Small intestine (tissue), 7 donors: Measurements from ENCODE around the gene LRRC32. TPM values are rescaled to one million over a fixed set of nuclear protein-coding genes. Genes with fewer than 3 reads are reported as not detected.
"Not testable (repeated sequence)": the region's sequence is repeated elsewhere in the genome, so short reads cannot be mapped to it uniquely, and the experiment has no call there.

Experiments
- DNase-seq, 2 donors: peaks; one replicate each; pipeline versions ENCODE4 v3.0.0 to v3.0.0-alpha.2; 2013
- FAIRE-seq: peaks from 2 replicates; lab custom pipeline; 2012; peaks lifted over from hg19 to GRCh38; lab: Jason Lieb, UNC
- H3K27ac ChIP-seq, 3 donors: one replicate each; pipeline ENCODE4 v1.5.1; 2013; ENCODE audit warnings: low read length in 2 of 3, mild to moderate bottlenecking in 2 of 3, control low read depth in 1 of 3, inconsistent platforms in 1 of 3, low read depth in 1 of 3, moderate library complexity in 1 of 3
- H3K27me3 ChIP-seq, 3 donors: one replicate each; pipeline ENCODE4 v1.6.1; 2013; ENCODE audit warnings: low read length in 3 of 3, inconsistent platforms in 1 of 3; ENCODE audit not compliant: control insufficient read depth in 3 of 3, insufficient read depth in 3 of 3
- H3K36me3 ChIP-seq, 3 donors: one replicate each; pipeline ENCODE4 v1.6.1; 2013; ENCODE audit warnings: low read length in 3 of 3, inconsistent platforms in 1 of 3, low read depth in 1 of 3, mild to moderate bottlenecking in 1 of 3, moderate library complexity in 1 of 3; ENCODE audit not compliant: control insufficient read depth in 3 of 3, insufficient read depth in 2 of 3
- H3K4me1 ChIP-seq, 3 donors: one replicate each; pipeline ENCODE4 v1.6.1; 2013; ENCODE audit warnings: low read length in 2 of 3, inconsistent platforms in 1 of 3, low read depth in 1 of 3, mild to moderate bottlenecking in 1 of 3, moderate library complexity in 1 of 3; ENCODE audit not compliant: control insufficient read depth in 3 of 3, insufficient read depth in 2 of 3
- H3K4me3 ChIP-seq, 3 donors: one replicate each; pipeline ENCODE4 v1.5.1; 2013; ENCODE audit warnings: low read length in 3 of 3, control low read depth in 1 of 3, inconsistent platforms in 1 of 3, low read depth in 1 of 3, mild to moderate bottlenecking in 1 of 3, moderate library complexity in 1 of 3
- H3K9me3 ChIP-seq, 2 donors: one replicate each; pipeline ENCODE4 v1.6.1; 2013; ENCODE audit warnings: low read depth in 1 of 2, low read length in 1 of 2; ENCODE audit not compliant: control insufficient read depth in 2 of 2, insufficient read depth in 1 of 2
- WGBS, 3 donors: extraction: QIAGEN DNeasy Blood & Tissue Kit; methylation state at CpG; one replicate each; pipeline ENCODE4 v1.1.7; 2013; 5-methylcytosine and 5-hydroxymethylcytosine counted together
- polyA plus RNA-seq, 4 donors: library from polyadenylated mRNA; stranded (reverse) in 3 of 4; unstranded in 1 of 4; fragments of 200-250 nt in 3 of 4; fragments of 120-200 nt in 1 of 4; gene quantifications; one replicate each; pipeline versions ENCODE4 v1.2.1 to v1.2.3, GENCODE V29; 2013
- donor health status: healthy with polysubstance abuse.
- donor health status: control.
- donor health status: control.
- donor health status: Bipolar disorder and iron deficiency.
- donor health status: healthy.

The LRRC32 gene
- polyA plus RNA-seq, 4 donors, result 2.2 to 44.7 (median 7.3) TPM

- Histone ChIP-seq H3K4me3 (no peak overlapping the region), H3K27me3 (no peaks in the 10 kb centered on the region), H3K27ac (no peak overlapping the region), H3K36me3 (no peaks in the 10 kb centered on the region), H3K4me1 (peaks cover 0 to 2% (median 0%) of the 10 kb centered on the region in 3 donors), H3K9me3 (no peaks in the 10 kb centered on the region)
- no peak for FAIRE-seq
- DNase-seq, result no peak
Measured at GRCh38 chr11:76648061-76648460, 22.5 kb downstream of the LRRC32 start.

DNA sequence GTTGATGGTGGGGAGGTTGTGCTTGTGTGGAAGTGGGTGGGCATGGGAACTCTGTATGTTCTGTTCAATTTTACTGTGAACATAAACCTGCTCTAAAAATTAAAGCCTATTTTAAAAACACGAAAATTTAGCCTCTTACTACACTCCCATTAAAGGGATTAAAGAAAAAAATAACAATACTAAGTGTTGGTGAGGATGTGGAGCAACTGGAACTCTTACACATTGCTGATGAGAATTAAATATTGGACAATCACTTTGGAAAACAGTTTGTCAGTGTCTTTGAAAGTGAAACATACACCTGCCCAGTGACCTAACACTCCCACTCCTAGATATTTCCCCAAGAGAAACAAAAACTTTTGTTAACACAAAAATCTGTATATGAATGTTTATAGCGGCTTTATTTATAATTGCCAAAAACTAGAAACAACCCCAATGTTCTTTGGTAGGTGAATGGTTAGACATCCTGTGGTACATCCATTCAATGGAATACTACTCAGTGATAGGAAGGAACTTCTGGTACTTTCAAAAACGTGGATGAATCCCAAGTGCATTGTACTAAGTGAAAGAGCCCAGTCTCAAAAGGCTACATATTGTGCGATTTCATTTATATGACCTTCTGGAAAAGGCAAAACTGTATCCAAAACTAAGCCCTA lies 23.5 kb downstream of the LRRC32 start:
- Histone ChIP-seq H3K4me3 (no peak overlapping the region), H3K36me3 (no peaks in the 10 kb centered on the region), H3K9me3 (no peaks in the 10 kb centered on the region), H3K27ac (no peak overlapping the region), H3K27me3 (peaks cover 0 to 3% (median 0%) of the 10 kb centered on the region in 3 donors), H3K4me1 (no peaks in the 10 kb centered on the region)
- DNase-seq (no peak), FAIRE-seq (no peak)
- WGBS, 3 donors, result 68 to 72% (median 71%) methylated on average over 4 of the region's 4 CpGs

DNA sequence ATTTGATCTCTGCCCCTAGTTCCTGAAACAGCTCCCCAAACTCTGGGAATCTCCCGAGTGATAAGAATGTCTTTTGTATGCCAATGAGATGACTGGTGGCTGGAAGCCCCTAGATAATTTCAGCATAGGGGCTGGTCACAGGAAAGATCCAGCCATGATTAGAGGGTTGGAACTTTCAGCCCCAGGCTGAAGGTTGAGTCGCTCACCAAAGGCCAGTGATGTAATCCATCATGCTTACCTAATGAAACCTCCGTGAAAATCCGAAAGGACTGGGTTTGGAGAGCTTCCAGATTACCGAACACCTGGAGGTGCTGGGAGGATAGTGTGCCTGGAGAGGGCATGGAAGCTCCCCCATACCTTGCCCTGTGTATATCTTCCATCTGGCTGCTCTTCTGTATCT lies 26.0 kb downstream of the LRRC32 start:
- H3K9me3 ChIP-seq, result no peaks in the 10 kb centered on the region
- no peak overlapping the region for H3K4me3 ChIP-seq
- H3K27me3 ChIP-seq, result peaks cover 0 to 3% (median 0%) of the 10 kb centered on the region in 3 donors
- H3K4me1 ChIP-seq, result no peaks in the 10 kb centered on the region
- 11 to 56% (median 29%) methylated on average over 5 of the region's 5 CpGs for WGBS, 3 donors
- FAIRE-seq, result no peak
- DNase-seq, result no peak
- H3K27ac ChIP-seq, result no peak overlapping the region
- H3K36me3 ChIP-seq, result no peaks in the 10 kb centered on the region

DNA sequence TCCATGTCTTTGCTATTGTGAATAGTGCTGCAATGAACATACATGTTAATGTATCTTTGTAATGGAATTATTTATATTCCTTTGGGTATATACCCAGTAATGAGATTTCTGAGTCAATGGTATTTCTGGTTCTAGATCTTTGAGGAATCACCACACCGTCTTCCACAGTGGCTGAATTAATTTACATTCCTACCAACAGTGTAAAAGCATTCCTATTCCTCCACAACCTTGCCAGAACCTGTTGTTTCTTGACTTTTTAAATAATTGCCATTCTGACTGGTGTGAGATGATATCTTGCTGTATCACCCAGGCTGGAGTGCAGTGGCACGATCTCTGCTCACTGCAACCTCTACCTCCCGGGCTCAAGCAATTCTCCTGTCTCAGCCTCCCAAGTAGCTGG lies 26.8 kb downstream of the LRRC32 start:
- H3K36me3 ChIP-seq, H3K27me3 ChIP-seq, DNase-seq, H3K9me3 ChIP-seq, FAIRE-seq, H3K4me1 ChIP-seq, H3K4me3 ChIP-seq, H3K27ac ChIP-seq: not testable (repeated sequence)
- 94 to 96% (median 95%) methylated on average over 3 of the region's 3 CpGs for WGBS, 3 donors

DNA sequence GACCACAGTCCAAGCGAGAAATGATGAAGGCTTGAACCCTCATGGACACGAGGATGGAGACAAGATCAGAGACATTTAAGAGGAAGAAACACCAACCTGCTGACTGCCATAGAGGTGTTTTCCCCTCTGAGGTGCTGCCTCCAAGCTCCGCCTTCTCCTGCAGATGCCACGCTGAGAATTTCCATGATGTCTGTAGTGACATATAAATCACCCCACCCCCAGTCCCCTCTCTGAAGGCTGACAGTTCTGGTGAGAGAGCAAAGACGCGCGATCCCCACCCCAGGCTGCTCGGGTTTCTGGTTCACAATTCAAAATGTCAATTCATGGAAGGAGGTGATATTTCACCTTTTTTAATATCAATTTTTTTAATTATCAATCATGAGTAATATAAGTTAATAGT lies 28.2 kb downstream of the LRRC32 start:
- Histone ChIP-seq H3K4me3 (no peak overlapping the region), H3K27me3 (peaks cover 0 to 3% (median 0%) of the 10 kb centered on the region in 3 donors), H3K9me3 (no peaks in the 10 kb centered on the region), H3K4me1 (no peaks in the 10 kb centered on the region), H3K27ac (no peak overlapping the region), H3K36me3 (no peaks in the 10 kb centered on the region)
- 72 to 78% (median 74%) methylated on average over 8 of the region's 8 CpGs for WGBS, 3 donors
- DNase-seq (no peak), FAIRE-seq (no peak)

DNA sequence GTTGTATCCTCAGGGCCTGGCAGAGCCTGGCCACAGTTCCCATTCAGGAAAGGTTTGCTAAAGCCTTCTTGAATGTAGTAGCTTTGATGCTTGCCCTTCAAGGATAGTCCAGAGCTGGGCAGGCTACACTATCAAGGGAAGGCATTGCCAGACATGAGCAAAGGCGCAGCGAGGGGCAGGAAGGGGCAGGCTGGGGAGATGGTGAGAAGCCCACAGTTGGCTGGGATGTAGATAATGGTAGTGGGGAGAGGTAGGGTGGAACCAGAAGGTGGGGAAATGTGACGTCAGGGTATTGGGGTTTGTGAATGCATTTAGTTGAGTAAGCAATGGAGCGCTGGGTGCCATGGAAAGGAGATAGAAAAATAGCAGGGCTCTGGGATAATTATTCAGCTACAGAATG lies 28.6 kb downstream of the LRRC32 start:
- Histone ChIP-seq H3K4me3 (no peak overlapping the region), H3K9me3 (no peaks in the 10 kb centered on the region), H3K27ac (no peak overlapping the region), H3K36me3 (no peaks in the 10 kb centered on the region), H3K27me3 (peaks cover 0 to 3% (median 0%) of the 10 kb centered on the region in 3 donors), H3K4me1 (no peaks in the 10 kb centered on the region)
- no peak for FAIRE-seq
- no peak for DNase-seq
- WGBS, 3 donors, result 88 to 91% (median 91%) methylated on average over 4 of the region's 4 CpGs

- Histone ChIP-seq H3K4me1 (no peaks in the 10 kb centered on the region), H3K36me3 (no peaks in the 10 kb centered on the region), H3K4me3 (no peak overlapping the region), H3K27ac (no peak overlapping the region), H3K9me3 (no peaks in the 10 kb centered on the region), H3K27me3 (peaks cover 0 to 3% (median 0%) of the 10 kb centered on the region in 3 donors)
- 72 to 75% (median 73%) methylated on average over 5 of the region's 5 CpGs for WGBS, 3 donors
- DNase-seq (no peak), FAIRE-seq (no peak)
Measured at GRCh38 chr11:76640501-76640900, 30.0 kb downstream of the LRRC32 start.

DNA sequence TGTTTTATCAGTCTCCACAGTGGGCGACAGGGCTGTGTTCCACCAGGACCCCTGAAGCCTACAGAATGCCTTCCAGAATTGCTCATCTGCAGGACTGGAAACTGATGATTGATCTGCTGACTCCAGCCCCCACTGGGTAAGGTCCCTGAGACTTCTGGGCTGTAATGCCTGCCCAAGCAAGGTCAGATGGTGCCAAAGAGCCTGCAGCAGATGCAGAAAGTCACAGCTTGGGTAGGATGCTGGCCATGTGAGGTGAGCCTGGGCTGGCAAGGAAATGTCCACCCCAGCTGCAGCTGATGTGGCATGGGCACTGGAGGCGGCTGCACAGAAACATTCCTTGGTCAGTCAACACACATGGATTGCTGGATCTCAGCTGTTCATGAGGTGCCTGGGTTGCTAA lies 30.9 kb downstream of the LRRC32 start:
- Histone ChIP-seq H3K27ac (no peak overlapping the region), H3K4me1 (no peaks in the 10 kb centered on the region), H3K36me3 (no peaks in the 10 kb centered on the region), H3K27me3 (peaks cover 0 to 3% (median 0%) of the 10 kb centered on the region in 3 donors), H3K9me3 (no peaks in the 10 kb centered on the region), H3K4me3 (no peak overlapping the region)
- DNase-seq (no peak), FAIRE-seq (no peak)
- WGBS, 3 donors, result 88 to 93% (median 90%) methylated on average over 2 of the region's 2 CpGs
